Vagina (tissue), 2 donors: Measurements from ENCODE around the gene KIF3C.

Source experiments
- POLR2A ChIP-seq, 2 donors: fragments of 450-650 bp; IDR thresholded peaks; one replicate each; pipeline ENCODE4 v1.6.1; 2017; ENCODE audit warnings: antibody characterized with exemption in 2 of 2, mild to moderate bottlenecking in 2 of 2, moderate library complexity in 2 of 2
- POLR2AphosphoS5 ChIP-seq, 2 donors: sonication (generic); formaldehyde crosslinking; IDR thresholded peaks; one replicate each; pipeline ENCODE4 v1.9.0; 2017; ENCODE audit warnings: antibody characterized with exemption in 2 of 2, mild to moderate bottlenecking in 2 of 2, low read depth in 1 of 2; ENCODE audit not compliant: insufficient read depth in 1 of 2
- TF ChIP-seq, protein P1 (sequence below), 3 experiments: fragments of 450-650 bp in 2 of 3; fragments of 200-600 bp in 1 of 3; sonication (generic) in 1 of 3; IDR thresholded peaks; one replicate each; pipeline ENCODE4 v1.5.1; 2017 to 2019; ENCODE audit warnings: antibody characterized with exemption in 3 of 3, mild to moderate bottlenecking in 2 of 3, moderate library complexity in 2 of 3

DNA sequence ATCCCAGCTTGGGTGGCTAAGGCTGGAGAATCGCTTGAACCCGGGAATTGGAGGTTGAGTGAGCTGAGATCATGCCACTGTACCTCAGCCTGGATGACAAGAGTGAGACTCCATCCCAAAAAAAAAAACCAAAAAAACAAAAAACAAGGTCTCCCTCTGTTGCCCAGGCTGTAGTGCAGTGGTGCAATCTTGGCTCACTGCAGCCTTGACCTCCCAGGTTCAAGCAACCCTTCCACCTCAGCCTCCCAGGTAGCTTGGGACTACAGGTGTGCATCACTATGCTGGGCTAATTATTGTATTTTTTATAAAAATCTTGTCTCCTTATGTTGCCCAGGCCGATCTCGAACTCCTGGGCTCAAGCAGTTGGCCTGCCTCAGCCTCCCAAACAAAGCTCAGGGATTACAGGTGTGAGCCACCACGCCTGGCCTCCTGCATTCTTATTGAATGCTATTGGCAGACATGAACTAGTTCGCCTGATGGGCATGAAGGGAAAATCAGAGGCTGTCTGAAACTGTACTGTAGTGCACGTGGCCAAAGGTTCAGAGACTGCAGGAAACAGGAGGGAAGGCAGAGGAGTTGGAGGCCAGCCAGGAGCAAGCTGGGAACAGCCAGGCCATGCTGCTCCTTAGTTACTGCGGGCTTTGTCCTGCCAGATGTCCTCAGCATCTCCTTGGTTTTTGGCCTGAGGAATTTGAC, 88.0 kb downstream of the KIF3C start:
- TF ChIP-seq, protein P1, sequence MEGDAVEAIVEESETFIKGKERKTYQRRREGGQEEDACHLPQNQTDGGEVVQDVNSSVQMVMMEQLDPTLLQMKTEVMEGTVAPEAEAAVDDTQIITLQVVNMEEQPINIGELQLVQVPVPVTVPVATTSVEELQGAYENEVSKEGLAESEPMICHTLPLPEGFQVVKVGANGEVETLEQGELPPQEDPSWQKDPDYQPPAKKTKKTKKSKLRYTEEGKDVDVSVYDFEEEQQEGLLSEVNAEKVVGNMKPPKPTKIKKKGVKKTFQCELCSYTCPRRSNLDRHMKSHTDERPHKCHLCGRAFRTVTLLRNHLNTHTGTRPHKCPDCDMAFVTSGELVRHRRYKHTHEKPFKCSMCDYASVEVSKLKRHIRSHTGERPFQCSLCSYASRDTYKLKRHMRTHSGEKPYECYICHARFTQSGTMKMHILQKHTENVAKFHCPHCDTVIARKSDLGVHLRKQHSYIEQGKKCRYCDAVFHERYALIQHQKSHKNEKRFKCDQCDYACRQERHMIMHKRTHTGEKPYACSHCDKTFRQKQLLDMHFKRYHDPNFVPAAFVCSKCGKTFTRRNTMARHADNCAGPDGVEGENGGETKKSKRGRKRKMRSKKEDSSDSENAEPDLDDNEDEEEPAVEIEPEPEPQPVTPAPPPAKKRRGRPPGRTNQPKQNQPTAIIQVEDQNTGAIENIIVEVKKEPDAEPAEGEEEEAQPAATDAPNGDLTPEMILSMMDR (IDR thresholded peaks at IDR 0.05): no peak
- no peak for TF ChIP-seq POLR2A (IDR thresholded peaks at IDR 0.05)
- no peak for TF ChIP-seq POLR2AphosphoS5 (IDR thresholded peaks at IDR 0.05; ENCODE audit: insufficient read depth in 1 of 2, low read depth in 1 of 2)
